ENCODE results near the gene ACVR1C. TPM values are rescaled to one million over a fixed set of nuclear protein-coding genes. Genes with fewer than 3 reads are reported as not detected.

The ACVR1C gene
- total and polyA plus RNA-seq, 7 donors = 0.14 to 2.4 (median 1.6) TPM

DNA sequence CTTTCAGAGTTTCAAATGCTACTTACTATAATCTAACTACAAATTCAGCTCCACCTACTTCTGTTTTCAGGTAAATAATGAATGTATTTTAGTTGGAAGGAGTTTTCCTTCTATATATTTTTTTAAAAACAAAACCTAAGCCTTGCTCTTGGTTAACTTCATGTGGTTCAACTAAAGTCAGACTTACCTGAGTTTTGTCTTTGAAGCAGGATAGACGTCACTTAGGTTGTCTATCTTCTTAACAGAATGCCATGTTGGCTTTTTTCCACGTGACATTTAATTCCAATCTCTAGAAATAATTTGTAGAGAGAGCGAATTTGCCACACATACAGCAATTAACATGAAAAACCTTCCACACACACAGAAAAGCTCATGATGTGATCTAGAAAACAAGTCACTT, 140.9 kb downstream of the ACVR1C start:
- Histone ChIP-seq H3K36me3 (no peaks in the 10 kb centered on the region), H3K9me3 (no peaks in the 10 kb centered on the region), H3K4me3 (no peak overlapping the region), H3K27ac (no peak overlapping the region), H3K4me1 (no peaks in the 10 kb centered on the region), H3K27me3 (peaks cover 0 to 17% (median 0%) of the 10 kb centered on the region in 3 donors)
- DNase-seq = no peak
- WGBS, 2 donors = 61 to 83% methylated on average over 3 of the region's 3 CpGs
- intact Hi-C loops (cut with DNase I) = no loop called here
- TF ChIP-seq POLR2A (IDR thresholded peaks at IDR 0.05) (no peak), POLR2AphosphoS5 (IDR thresholded peaks at IDR 0.05) (no peak), EP300 (IDR thresholded peaks at IDR 0.05) (no peak)
- TF ChIP-seq, protein P1, sequence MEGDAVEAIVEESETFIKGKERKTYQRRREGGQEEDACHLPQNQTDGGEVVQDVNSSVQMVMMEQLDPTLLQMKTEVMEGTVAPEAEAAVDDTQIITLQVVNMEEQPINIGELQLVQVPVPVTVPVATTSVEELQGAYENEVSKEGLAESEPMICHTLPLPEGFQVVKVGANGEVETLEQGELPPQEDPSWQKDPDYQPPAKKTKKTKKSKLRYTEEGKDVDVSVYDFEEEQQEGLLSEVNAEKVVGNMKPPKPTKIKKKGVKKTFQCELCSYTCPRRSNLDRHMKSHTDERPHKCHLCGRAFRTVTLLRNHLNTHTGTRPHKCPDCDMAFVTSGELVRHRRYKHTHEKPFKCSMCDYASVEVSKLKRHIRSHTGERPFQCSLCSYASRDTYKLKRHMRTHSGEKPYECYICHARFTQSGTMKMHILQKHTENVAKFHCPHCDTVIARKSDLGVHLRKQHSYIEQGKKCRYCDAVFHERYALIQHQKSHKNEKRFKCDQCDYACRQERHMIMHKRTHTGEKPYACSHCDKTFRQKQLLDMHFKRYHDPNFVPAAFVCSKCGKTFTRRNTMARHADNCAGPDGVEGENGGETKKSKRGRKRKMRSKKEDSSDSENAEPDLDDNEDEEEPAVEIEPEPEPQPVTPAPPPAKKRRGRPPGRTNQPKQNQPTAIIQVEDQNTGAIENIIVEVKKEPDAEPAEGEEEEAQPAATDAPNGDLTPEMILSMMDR (IDR thresholded peaks at IDR 0.05) = no peak

DNA sequence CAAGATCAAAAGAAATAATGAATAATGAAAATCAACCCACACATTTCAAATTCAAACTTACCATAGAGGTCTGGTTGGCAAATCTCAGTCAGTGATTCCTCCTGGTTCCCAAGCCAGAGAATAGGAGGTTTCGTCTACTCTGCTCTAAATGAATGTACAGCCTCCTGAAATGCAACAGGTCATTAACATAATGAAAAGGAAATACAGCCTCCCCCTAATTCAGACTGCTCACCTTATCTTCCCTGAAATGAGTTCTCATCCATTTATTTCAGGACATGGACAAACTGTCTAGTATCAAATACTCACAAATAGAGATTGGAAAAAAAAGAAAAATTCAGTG, 141.4 kb downstream of the ACVR1C start:
- peaks cover 0 to 17% (median 0%) of the 10 kb centered on the region in 3 donors for H3K27me3 ChIP-seq
- no peak for DNase-seq
- TF ChIP-seq EP300 (IDR thresholded peaks at IDR 0.05) = no peak
- TF ChIP-seq POLR2AphosphoS5 (IDR thresholded peaks at IDR 0.05) = no peak
- TF ChIP-seq POLR2A (IDR thresholded peaks at IDR 0.05) = no peak
- TF ChIP-seq, protein P1 (IDR thresholded peaks at IDR 0.05) = no peak
- 84 to 86% methylated on average over 1 of the region's 1 CpG for WGBS, 2 donors
- no peaks in the 10 kb centered on the region for H3K36me3 ChIP-seq
- intact Hi-C loops (cut with DNase I) = no loop called here
- no peaks in the 10 kb centered on the region for H3K9me3 ChIP-seq
- H3K4me3 ChIP-seq = no peak overlapping the region
- H3K4me1 ChIP-seq = no peaks in the 10 kb centered on the region
- no peak overlapping the region for H3K27ac ChIP-seq

DNA sequence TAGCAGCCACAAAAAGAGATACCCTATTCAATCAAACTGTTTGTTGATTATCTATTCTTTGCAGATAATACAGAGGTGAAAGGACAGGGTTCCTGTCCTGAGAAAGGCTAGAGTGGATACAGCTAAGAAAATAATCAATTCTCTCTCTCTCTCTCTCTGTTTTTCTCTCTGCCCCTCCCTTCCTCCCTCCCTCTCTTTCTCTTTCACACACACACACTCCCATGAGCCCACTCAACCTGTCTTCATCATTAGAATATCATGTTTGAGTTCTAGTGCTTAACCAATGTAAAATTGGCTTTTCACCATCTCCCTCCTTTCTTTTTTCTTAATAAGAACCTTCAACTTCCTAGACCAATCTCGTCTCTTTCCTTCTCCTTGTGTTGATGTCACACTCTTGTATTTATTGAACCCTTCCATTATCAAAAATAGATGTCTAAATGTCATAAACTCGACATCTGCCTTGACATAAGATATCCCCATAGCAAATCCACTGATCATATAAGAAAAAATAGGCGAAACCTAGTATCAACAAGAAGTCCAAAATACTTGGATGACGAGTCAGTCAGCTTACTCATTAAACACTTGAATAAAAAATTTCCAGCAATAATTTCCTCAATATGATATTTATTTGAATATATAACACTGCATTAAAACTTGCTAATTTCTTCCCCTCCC, 141.9 kb downstream of the ACVR1C start:
- H3K27ac ChIP-seq = no peak overlapping the region
- no peaks in the 10 kb centered on the region for H3K4me1 ChIP-seq
- H3K9me3 ChIP-seq = no peaks in the 10 kb centered on the region
- no peak for TF ChIP-seq POLR2A (IDR thresholded peaks at IDR 0.05)
- TF ChIP-seq, protein P1 (IDR thresholded peaks at IDR 0.05) = no peak
- TF ChIP-seq EP300 (IDR thresholded peaks at IDR 0.05) = no peak
- TF ChIP-seq POLR2AphosphoS5 (IDR thresholded peaks at IDR 0.05) = no peak
- H3K27me3 ChIP-seq = peaks cover 0 to 17% (median 0%) of the 10 kb centered on the region in 3 donors
- intact Hi-C loops (cut with DNase I) = no loop called here
- 73 to 86% methylated on average over 4 of the region's 4 CpGs for WGBS, 2 donors
- H3K4me3 ChIP-seq = no peak overlapping the region
- no peaks in the 10 kb centered on the region for H3K36me3 ChIP-seq
- DNase-seq = no peak

DNA sequence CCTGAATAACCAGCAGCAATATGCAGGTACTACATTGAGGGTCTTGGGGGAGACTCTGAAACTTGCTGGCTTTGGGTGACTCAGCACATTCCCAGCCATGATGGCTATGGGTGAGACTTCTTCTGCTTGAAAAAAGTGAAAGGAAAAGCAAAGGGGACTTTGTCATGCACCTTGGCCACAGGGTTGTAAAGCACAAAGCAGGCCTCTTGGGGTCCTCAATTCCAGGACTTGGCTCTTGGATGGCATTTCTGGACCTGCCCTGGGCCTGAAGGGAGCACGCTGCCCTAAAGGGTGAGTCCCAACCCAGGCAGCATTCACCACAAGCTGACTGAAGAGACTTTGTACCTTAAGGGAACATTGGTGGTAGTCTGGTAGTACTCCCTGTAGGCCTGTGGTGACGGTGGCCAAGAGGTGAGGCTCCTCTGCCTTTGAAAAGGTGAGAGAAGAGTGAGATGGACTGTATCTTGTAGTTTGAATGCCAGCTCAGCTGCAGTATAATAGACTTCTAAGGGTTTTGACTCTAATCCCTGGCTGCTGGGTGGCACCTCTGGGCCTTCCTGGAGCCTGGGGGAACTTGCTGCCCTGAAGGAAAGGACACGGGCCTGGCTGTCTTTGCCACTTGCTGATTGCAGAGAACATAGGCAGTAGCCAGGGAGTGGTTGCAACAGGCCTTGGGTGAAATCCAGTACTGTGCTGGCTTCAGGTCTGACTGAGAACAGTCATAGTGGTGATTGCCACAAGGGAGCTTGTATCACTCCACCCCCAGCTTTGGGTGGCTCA, 148.3 kb downstream of the ACVR1C start:
- H3K4me1 ChIP-seq = no peaks in the 10 kb centered on the region
- TF ChIP-seq POLR2AphosphoS5 (IDR thresholded peaks at IDR 0.05) (no peak), EP300 (IDR thresholded peaks at IDR 0.05) (no peak), POLR2A (IDR thresholded peaks at IDR 0.05) (no peak)
- TF ChIP-seq, protein P1 (IDR thresholded peaks at IDR 0.05) = no peak
- no peaks in the 10 kb centered on the region for H3K36me3 ChIP-seq
- WGBS, 2 donors = 60 to 75% methylated on average over 3 of the region's 3 CpGs
- intact Hi-C loops (cut with DNase I) = no loop called here
- H3K27ac ChIP-seq = no peak overlapping the region
- H3K4me3 ChIP-seq = no peak overlapping the region
- peaks cover 0 to 4% (median 0%) of the 10 kb centered on the region in 3 donors for H3K27me3 ChIP-seq
- H3K9me3 ChIP-seq = no peaks in the 10 kb centered on the region
- no peak for DNase-seq
